ENCODE measurements around the gene PRKCA. TPM values are rescaled to one million over a fixed set of nuclear protein-coding genes. Genes with fewer than 3 reads are reported as not detected.

Gene PRKCA
- total and polyA plus RNA-seq, 2 of the 13 experiments (the other 11 are each of a cell fraction or from before 2014, with no cell fraction given), result 18.5 to 21.5 TPM

- peak; percentile 96 for ATAC-seq
- peaks cover 84% of the 10 kb centered on the region for H3K4me1 ChIP-seq (ENCODE audit: insufficient read depth, low read length)
- intact Hi-C loops (cut with micrococcal nuclease; ENCODE audit: unreplicated experiment), result loop anchor here (5.0 to 10.0 kb wide), 4 partner anchors 39 to 117 kb away; partner anchors contain the start of genes APOH and PRKCA
- TF ChIP-seq UBTF (CRISPR knock-in tag; IDR thresholded peaks at IDR 0.05) (no peak), GTF3A (CRISPR knock-in tag; conservative IDR thresholded peaks at IDR 0.05) (no peak), ZBTB42 (CRISPR knock-in tag; IDR thresholded peaks at IDR 0.05) (no peak), ZNF878 (CRISPR knock-in tag; IDR thresholded peaks at IDR 0.05) (no peak), ZNF678 (CRISPR knock-in tag; IDR thresholded peaks at IDR 0.05) (no peak), HNF1A (IDR thresholded peaks at IDR 0.05; ENCODE audit: low read depth) (peak; percentile 87), HNF1A (CRISPR knock-in tag; IDR thresholded peaks at IDR 0.05; ENCODE audit: borderline replicate concordance) (peak; percentile 75; the same call in 1 of the 2 replicates), IRF2 (CRISPR knock-in tag; IDR thresholded peaks at IDR 0.05) (peak; percentile 52; the same call in 1 of the 2 replicates), MED8 (CRISPR knock-in tag; IDR thresholded peaks at IDR 0.05; ENCODE audit: insufficient replicate concordance) (no peak), ZBTB37 (CRISPR knock-in tag; IDR thresholded peaks at IDR 0.05) (no peak), PAXIP1 (CRISPR knock-in tag; conservative IDR thresholded peaks at IDR 0.05) (peak; percentile 39; the same call in 1 of the 2 replicates), NCOR1 (IDR thresholded peaks at IDR 0.05; ENCODE audit: borderline replicate concordance, low read length) (peak; percentile 73), BCL6 (CRISPR knock-in tag; IDR thresholded peaks at IDR 0.05) (peak; percentile 23; the same call in 1 of the 2 replicates)
Measured at GRCh38 chr17:66341462-66341861, 39.0 kb downstream of the PRKCA start.

More at GRCh38 chr17:66341462-66341861, 39.0 kb downstream of the PRKCA start:
- Histone ChIP-seq H3K27ac (ENCODE audit: extremely low read length, insufficient read depth, low read length) (peak overlapping the region; percentile 65), H3K79me2 (ENCODE audit: insufficient read depth, low read length) (peaks cover 69% of the 10 kb centered on the region), H3K4me3 (replicated peaks in 1 of 3; ENCODE audit: insufficient read depth in 1 of 3, low read depth in 2 of 3, low read length in 3 of 3) (peak overlapping the region; percentile 8 to 24 (median 21); a peak in 3 of 6 replicates), H3K9ac (ENCODE audit: insufficient read depth, low read depth, low read length) (peak overlapping the region; percentile 13; the same call in 1 of the 2 replicates), H4K20me1 (ENCODE audit: insufficient read depth, low read length) (no peaks in the 10 kb centered on the region), H3K36me3 (replicated peaks in 1 of 2; ENCODE audit: control insufficient read depth in 1 of 2, insufficient read depth in 2 of 2, low read length in 2 of 2) (no peaks in the 10 kb centered on the region), H2AFZ (ENCODE audit: low read length) (no peak overlapping the region), H3K27me3 (ENCODE audit: control insufficient read depth in 1 of 2, insufficient read depth in 2 of 2, low read length in 2 of 2) (no peaks in the 10 kb centered on the region), H3K4me2 (ENCODE audit: low read depth, low read length) (peak overlapping the region; percentile 72), H3K9me3 (ENCODE audit: low read length) (no peaks in the 10 kb centered on the region)
- in situ Hi-C loops (cut with HindIII; ENCODE audit: extremely low pct_ligation_motif_present, low pct_unique_long_range_greater_than_20kb), result no loop called here
- no TSS peak for BruUV-seq (replicated peaks)
- peak; percentile 71 for DNase-seq (ENCODE audit: low spot score)
- under 1% methylated on average over 4 of the region's 4 CpGs for WGBS (ENCODE audit: low lambda C conversion rate)
- ChIA-PET POLR2A (interaction anchor here (0.5 to 0.6 kb wide), 2 partner anchors 1658 to 1687 kb away, joined by 3 to 4 read pairs; no protein-coding TSS in a partner anchor), CTCF (ENCODE audit: low intra/inter-chr PET ratio, low total read pairs) (no interaction called here)
- FAIRE-seq, result peak; percentile 75

Measured in HepG2 (cell line).